GDM1 (cell line): ENCODE data around the gene PPARG.

Experiments
- DNase-seq: peaks from one replicate; lab custom pipeline; 2025; lab: John Stamatoyannopoulos, UW

Gene PPARG

GRCh38 chr3:12343047-12343501 lies 54.2 kb downstream of the PPARG start:
- no peak for DNase-seq

DNA sequence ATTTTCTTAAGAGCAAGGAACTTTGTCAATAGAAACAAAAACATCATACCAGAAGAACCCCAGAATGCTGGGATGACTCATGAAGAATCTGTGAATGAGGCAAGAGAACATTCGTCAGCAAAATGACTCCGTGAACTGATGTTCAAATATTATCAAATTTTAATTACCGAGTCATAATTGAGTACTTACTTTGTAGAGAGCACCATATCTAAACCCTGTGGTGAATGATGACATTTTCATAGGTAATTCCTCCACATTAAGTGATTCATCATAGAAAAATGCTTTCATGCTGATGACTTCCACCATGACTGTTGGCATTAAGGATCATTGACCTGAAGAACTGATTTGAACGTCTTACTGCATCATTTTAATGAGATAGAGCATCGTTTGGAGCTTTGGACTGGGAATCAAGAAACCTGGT lies 56.3 kb downstream of the PPARG start:
- DNase-seq = no peak

DNA sequence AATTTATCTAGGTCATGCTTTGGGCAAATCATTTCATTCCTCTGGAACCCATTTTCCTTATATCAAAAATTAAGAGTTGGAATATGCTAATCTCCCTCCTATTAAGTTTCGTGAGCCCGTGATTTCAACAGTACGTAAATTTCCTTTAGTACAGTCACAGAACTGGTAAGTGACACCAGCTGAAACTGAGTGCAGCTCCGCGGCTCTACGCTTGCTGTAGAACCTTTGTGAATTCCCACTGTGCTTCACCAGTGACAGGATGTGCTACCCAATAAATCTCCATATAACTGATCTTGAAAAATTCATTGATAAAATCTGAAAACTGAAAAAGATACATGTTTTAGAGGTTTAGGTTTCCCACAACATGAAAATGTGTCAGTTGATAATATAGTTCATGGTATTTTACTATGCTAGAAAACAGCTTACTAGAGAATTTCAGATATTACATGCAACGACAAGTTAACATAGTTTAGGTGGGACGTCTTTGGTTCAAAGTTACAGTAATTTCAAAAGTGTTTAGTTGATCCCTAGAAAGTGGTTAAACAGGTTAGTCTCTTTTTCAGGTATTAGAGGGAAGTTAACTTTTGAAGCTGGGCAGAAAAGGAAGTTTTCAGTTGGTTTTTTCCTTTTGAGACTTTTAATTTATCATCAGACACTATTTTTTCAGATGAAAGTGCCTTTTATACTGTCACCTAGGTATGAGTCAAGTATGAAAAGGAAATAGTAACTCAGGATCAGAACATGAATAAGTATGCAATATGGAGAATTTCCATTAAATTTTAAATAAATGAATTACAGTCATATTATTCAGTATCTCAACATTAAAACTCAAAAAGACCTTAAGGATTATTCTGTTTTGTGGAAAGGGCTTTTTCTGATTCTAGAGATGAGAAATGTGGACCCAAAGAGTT lies 57.0 kb downstream of the PPARG start:
- no peak for DNase-seq

- DNase-seq = no peak
Observed at GRCh38 chr3:12347301-12347700, 58.4 kb downstream of the PPARG start.

- no peak for DNase-seq
Observed at GRCh38 chr3:12349895-12350811, 61.3 kb downstream of the PPARG start.

GRCh38 chr3:12351145-12351544 lies 62.3 kb downstream of the PPARG start:
- DNase-seq = no peak

DNA sequence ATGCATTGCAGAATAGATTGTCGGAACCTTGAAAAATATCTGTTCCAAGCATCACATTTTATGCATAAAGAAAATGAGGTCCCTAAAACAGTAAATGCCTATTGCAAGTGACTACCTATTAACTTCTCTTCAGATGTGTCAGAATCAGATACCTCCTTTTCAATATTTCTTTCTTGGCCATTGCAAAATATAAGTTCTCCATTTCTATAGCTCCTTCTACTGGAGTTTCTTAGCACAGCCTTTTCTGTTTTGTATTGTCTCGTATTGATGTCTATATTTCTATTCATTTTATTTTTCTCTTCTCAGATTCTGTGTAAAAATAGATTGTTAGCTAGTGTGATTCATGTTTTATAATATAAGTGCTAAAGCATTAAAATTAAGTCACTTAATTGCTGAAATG lies 63.4 kb downstream of the PPARG start:
- no peak for DNase-seq

DNA sequence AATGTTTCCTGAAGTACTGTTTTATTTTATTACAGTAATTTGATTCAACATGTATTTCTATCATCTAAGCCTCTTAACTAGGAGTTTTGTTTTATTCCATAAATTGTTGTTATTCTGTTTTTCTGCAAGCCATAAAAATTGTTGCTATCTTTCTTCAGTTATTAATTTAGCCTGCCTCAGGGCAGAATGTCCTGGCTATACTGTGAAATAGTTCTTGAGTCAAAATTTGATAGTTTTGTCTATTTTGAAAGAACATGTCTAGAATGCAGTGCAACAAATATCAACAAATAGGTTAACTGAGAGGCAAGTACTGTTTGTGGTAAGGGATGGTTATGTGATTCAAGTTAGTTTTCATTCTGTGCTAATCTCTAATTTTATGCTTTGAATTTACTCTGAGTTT lies 63.9 kb downstream of the PPARG start:
- DNase-seq = no peak

GRCh38 chr3:12353796-12354525 lies 65.1 kb downstream of the PPARG start:
- DNase-seq = no peak

DNA sequence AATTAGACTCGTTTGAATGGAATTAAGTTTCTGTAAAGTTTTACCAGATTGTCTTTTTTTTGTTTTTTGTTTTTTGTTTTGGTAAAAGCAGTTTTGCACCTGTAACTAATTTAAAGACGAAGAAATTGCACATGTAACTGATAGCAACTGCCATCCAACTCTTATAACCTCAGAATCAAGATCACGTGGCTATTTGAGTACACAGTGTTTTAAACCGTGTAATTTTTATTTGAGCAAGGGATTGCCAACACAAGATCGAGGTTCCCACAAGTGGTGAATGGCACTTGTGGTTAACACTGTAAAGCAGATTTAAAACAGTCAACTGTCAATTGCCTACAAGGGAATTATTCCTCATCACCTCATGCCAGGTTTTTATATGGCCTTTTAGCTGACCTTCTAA lies 67.3 kb downstream of the PPARG start:
- no peak for DNase-seq

DNA sequence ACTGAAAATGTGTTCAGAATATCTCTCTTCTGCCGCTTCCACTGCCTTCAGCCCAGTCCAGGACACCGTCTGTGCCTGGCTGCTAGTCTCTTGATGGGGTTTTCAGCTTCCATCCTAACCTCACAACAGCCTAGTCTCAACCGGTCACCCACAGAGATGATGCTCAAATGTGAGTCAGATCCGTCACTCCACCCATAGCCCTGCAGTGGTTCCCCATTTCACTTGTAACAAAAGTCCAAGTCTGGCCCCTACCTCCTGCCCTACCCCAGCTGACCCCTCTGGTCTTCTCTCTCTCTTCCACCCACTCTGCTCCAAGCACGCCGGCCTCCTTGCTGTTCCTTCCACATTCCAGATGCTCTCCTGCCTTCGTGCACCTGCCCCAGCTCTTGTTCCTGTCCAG lies 68.1 kb downstream of the PPARG start:
- DNase-seq = no peak

- no peak for DNase-seq
Observed at GRCh38 chr3:12357456-12357855, 68.6 kb downstream of the PPARG start.

- DNase-seq = no peak
Observed at GRCh38 chr3:12363397-12364195, 74.7 kb downstream of the PPARG start.

- DNase-seq = no peak
Observed at GRCh38 chr3:12367346-12367745, 78.5 kb downstream of the PPARG start.

DNA sequence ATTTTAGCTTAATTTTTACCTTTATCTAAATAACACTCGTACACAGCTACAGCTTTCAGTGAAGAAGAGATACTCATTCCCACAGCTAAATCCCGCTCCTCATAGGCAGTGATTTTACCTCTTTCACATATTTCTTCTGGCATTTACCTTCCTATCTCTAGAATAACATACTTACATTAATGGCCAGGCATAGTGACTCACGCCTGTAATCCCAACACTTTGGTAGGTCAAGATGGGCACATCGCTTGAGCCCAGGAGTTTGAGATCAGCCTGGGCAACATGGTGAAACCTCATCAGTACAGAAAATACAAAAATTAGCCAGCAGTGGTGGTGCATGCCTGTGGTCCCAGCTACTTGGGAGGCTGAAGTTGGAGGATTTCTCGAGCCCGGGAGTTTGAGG lies 80.2 kb downstream of the PPARG start:
- DNase-seq = no peak

DNA sequence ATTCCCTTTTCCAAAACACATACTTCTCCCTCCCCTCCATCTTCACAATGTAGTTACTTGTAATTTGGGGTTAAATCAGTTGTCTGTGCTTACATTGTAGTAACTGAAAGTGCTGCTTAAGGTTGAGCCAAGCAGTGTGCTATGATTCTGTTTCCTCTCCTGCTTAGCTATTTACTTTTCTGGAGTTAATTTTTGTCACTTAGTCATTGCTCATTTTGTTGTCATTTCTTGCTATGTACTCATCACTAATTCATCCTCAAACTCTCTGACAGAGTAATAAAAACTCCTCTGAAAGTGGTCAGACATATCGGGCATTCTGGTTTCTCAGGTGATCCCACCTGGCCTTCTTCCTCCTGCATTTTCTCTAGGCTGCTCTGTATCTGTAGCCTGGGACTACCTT lies 80.7 kb downstream of the PPARG start:
- DNase-seq = no peak

GRCh38 chr3:12370758-12371157 lies 81.9 kb downstream of the PPARG start:
- DNase-seq = no peak

GRCh38 chr3:12371525-12372140 lies 82.8 kb downstream of the PPARG start:
- no peak for DNase-seq

GRCh38 chr3:12372741-12373280 lies 83.9 kb downstream of the PPARG start:
- DNase-seq = no peak

DNA sequence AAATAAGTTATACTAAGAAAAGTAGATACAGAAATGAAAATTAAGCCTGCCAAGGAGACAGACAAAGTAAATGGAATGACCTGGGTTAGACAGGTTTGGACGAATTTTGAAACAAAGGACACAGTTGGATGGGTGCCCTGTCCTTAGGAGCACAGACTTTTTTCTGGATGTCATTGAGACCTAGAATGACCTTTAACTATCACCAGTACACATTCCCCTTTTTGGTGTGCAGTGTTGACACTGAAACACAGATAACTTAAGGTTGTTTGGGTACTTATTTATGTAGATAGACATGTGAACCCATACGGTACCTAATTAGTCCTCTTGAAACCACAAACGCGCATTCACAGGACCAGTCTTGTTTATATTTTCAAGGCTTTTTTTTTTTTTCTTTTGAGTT lies 86.7 kb downstream of the PPARG start:
- no peak for DNase-seq
